OCI-LY1 (cell line): Measurements from ENCODE around the gene MAN1A2.

Experiments
- EZH2 ChIP-seq: fragments of 200-600 bp; sonication (generic), shearing (Covaris generic); IDR thresholded peaks from 2 replicates; pipeline ENCODE4 v1.8.0; 2017; ENCODE audit warnings: borderline replicate concordance, mixed run types, mild to moderate bottlenecking, antibody characterized with exemption, low read length, moderate library complexity, mixed read lengths
- TF ChIP-seq, protein P1 (sequence below): fragments of 200-600 bp; sonication (generic), shearing (Covaris generic); IDR thresholded peaks from 2 replicates; pipeline ENCODE4 v1.5.1; 2017; ENCODE audit warnings: mild to moderate bottlenecking, antibody characterized with exemption, low read length, moderate library complexity, mixed read lengths

DNA sequence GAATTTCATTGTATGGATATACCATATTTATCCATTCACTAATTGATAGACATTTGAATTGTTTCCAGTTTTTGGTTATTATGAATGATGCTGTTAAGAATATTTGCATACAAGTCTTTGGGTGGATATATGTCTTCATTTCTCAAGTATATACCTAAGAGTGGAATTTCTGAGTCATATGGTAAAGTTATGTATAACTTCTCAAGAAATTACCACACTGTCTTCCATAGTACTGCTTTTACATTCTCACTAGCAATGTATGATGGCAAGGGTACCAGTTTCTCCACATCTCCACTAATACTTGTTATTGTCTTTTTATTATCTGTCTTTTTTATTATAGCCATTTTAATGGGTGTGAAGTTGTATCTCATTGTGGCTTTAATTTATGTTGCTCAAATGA is 164.0 kb downstream of the MAN1A2 start:
- TF ChIP-seq EZH2: no peak
- TF ChIP-seq, protein P1, sequence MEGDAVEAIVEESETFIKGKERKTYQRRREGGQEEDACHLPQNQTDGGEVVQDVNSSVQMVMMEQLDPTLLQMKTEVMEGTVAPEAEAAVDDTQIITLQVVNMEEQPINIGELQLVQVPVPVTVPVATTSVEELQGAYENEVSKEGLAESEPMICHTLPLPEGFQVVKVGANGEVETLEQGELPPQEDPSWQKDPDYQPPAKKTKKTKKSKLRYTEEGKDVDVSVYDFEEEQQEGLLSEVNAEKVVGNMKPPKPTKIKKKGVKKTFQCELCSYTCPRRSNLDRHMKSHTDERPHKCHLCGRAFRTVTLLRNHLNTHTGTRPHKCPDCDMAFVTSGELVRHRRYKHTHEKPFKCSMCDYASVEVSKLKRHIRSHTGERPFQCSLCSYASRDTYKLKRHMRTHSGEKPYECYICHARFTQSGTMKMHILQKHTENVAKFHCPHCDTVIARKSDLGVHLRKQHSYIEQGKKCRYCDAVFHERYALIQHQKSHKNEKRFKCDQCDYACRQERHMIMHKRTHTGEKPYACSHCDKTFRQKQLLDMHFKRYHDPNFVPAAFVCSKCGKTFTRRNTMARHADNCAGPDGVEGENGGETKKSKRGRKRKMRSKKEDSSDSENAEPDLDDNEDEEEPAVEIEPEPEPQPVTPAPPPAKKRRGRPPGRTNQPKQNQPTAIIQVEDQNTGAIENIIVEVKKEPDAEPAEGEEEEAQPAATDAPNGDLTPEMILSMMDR: no peak
